K562 (cell line): ENCODE results near the gene METTL6. TPM values are rescaled to one million over a fixed set of nuclear protein-coding genes. Genes with fewer than 3 reads are reported as not detected.

Experiments
- E2F4 ChIP-seq: sonication (generic); formaldehyde crosslinking; IDR thresholded peaks from 2 replicates; pipeline ENCODE4 v1.8.0; 2022; ENCODE audit warnings: mild to moderate bottlenecking, low read depth, missing genetic modification reagents
- ELK3 ChIP-seq: fragments of 450-650 bp; formaldehyde crosslinking; IDR thresholded peaks from 2 replicates; pipeline ENCODE4 v1.4.0; 2020; ENCODE audit warnings: mild to moderate bottlenecking
- FOXJ2 ChIP-seq: fragments of 200-800 bp; sonication (Bioruptor generic); IDR thresholded peaks from 2 replicates; pipeline ENCODE4 v1.6.1; 2016; ENCODE audit warnings: missing genetic modification characterization, missing compliant biosample characterization
- GABPB1 ChIP-seq: sonication (generic); formaldehyde crosslinking; IDR thresholded peaks from 2 replicates; pipeline ENCODE4 v1.8.0; 2022; ENCODE audit warnings: mild to moderate bottlenecking, missing genetic modification reagents
- HLTF ChIP-seq: fragments of 450-650 bp; IDR thresholded peaks from 2 replicates; pipeline ENCODE4 v1.6.1; 2016
- JUNB ChIP-seq: fragments of 450-650 bp; formaldehyde crosslinking; conservative IDR thresholded peaks from 2 replicates; pipeline ENCODE4 v1.4.0; 2020; ENCODE audit warnings: mild to moderate bottlenecking
- KAT7 ChIP-seq: sonication (generic); formaldehyde crosslinking; IDR thresholded peaks from 2 replicates; pipeline ENCODE4 v1.8.0; 2022; ENCODE audit warnings: missing genetic modification reagents, mild to moderate bottlenecking, borderline replicate concordance
- MLX ChIP-seq, 2 experiments: fragments of 450-650 bp in 1 of 2; sonication (generic) in 1 of 2; formaldehyde crosslinking; conservative IDR thresholded peaks; 2 replicates each; pipeline versions ENCODE4 v1.4.0 to v1.8.1; 2020 to 2022; ENCODE audit warnings: mild to moderate bottlenecking in 1 of 2, missing genetic modification reagents in 1 of 2
- MTA3 ChIP-seq: fragments of 450-650 bp; formaldehyde crosslinking; IDR thresholded peaks from 2 replicates; pipeline ENCODE4 v1.6.1; 2017; ENCODE audit warnings: mild to moderate bottlenecking, borderline replicate concordance
- NR1H2 ChIP-seq: sonication (generic); formaldehyde crosslinking; IDR thresholded peaks from 2 replicates; pipeline ENCODE4 v1.4.0; 2020; ENCODE audit warnings: mild to moderate bottlenecking, missing genetic modification reagents
- POLR2A ChIP-seq: fragments of 450-650 bp; conservative IDR thresholded peaks from 2 replicates; pipeline ENCODE4 v1.6.1; 2016
- SMARCA4 ChIP-seq: fragments of 450-650 bp; IDR thresholded peaks from 2 replicates; pipeline ENCODE4 v1.6.1; 2016
- SOX6 ChIP-seq: fragments of 450-650 bp; IDR thresholded peaks from 2 replicates; pipeline ENCODE4 v1.6.1; 2014; ENCODE audit warnings: mild to moderate bottlenecking
- STAG1 ChIP-seq: sonication (generic); formaldehyde crosslinking; IDR thresholded peaks from 2 replicates; pipeline ENCODE4 v1.5.0; 2020; ENCODE audit warnings: missing genetic modification reagents, borderline replicate concordance
- STAT5B ChIP-seq: fragments of 250-450 bp; sonication (Bioruptor Pico); IDR thresholded peaks from 2 replicates; pipeline ENCODE4 v1.8.0; 2021; ENCODE audit warnings: mild to moderate bottlenecking, inconsistent platforms
- THRAP3 ChIP-seq: fragments of 450-650 bp; IDR thresholded peaks from 2 replicates; pipeline ENCODE4 v1.6.1; 2016; ENCODE audit warnings: mild to moderate bottlenecking, inconsistent platforms, borderline replicate concordance
- TRIM25 ChIP-seq: fragments of 450-650 bp; IDR thresholded peaks from 2 replicates; pipeline ENCODE4 v1.7.0; 2016; ENCODE audit warnings: borderline replicate concordance
- ZBTB17 ChIP-seq: fragments of 450-650 bp; formaldehyde crosslinking; IDR thresholded peaks from 2 replicates; pipeline ENCODE4 v1.4.0; 2020; ENCODE audit warnings: mild to moderate bottlenecking
- ZFP30 ChIP-seq: fragments of 250-450 bp; sonication (Bioruptor Pico); IDR thresholded peaks from 2 replicates; pipeline ENCODE4 v1.8.0; 2022; ENCODE audit warnings: moderate library complexity, mild to moderate bottlenecking, inconsistent platforms, borderline replicate concordance
- ZNF695 ChIP-seq: fragments of 450-650 bp; formaldehyde crosslinking; IDR thresholded peaks from 2 replicates; pipeline ENCODE4 v1.4.0; 2020; ENCODE audit warnings: mild to moderate bottlenecking, moderate library complexity
- polyA plus RNA-seq, 8 experiments: library from polyadenylated mRNA; depleted of rRNA in 4 of 8; stranded (reverse) in 5 of 8; unstranded in 3 of 8; fragments of >200 nt; fragmentation: Nextera tagmentation in 2 of 8; fragmentation: Illumina TruSeq in 1 of 8; extraction: Ambion mirVana in 2 of 8; extraction: Trizol in 1 of 8; gene quantifications; 2 replicates each; pipeline versions ENCODE4 v1.2.1 to v1.2.3, GENCODE V29; 2011 to 2014; ENCODE audit warnings: inconsistent platforms in 1 of 8, missing spikeins in 1 of 8
- total RNA-seq, 7 experiments: library from RNA; depleted of rRNA in 6 of 7; stranded (reverse); fragments of >200 nt in 6 of 7; fragmentation: Illumina TruSeq in 2 of 7; extraction: Trizol in 2 of 7; gene quantifications; 2 replicates each; pipeline versions ENCODE4 v1.2.1 to v1.2.3, GENCODE V29; 2011 to 2021; ENCODE audit warnings: low replicate concordance in 1 of 7

Gene METTL6
- total and polyA plus RNA-seq, 9 of the 15 experiments (the other 6 are each of a cell fraction or from before 2014, with no cell fraction given), result 18.8 to 61.5 (median 33.9) TPM

- TF ChIP-seq ZBTB17 (0 out of 2 replicates have a peak, but pooled peaks have one; percentile 40), HLTF (0 out of 2 replicates have a peak, but pooled peaks have one; percentile 14), E2F4 (CRISPR knock-in tag) (0 out of 2 replicates have a peak, but pooled peaks have one; percentile 45), ELK3 (CRISPR knock-in tag) (no peak), MTA3 (0 out of 2 replicates have a peak, but pooled peaks have one; percentile 66), JUNB (CRISPR knock-in tag) (no peak), SOX6 (0 out of 2 replicates have a peak, but pooled peaks have one; percentile 57), THRAP3 (peak; percentile 53; the same call in 1 of the 2 replicates), MLX (CRISPR knock-in tag; conservative IDR thresholded peaks at IDR 0.05) (peak in 1 of 2 experiments; percentile 73; a peak in 1 of 4 replicates), SMARCA4 (0 out of 2 replicates have a peak, but pooled peaks have one; percentile 15), GABPB1 (CRISPR knock-in tag) (peak; percentile 97), FOXJ2 (tag) (peak; percentile 58; the same call in 1 of the 2 replicates), ZNF695 (CRISPR knock-in tag) (no peak), POLR2A (peak; percentile 89), TRIM25 (no peak), STAG1 (CRISPR knock-in tag) (peak; percentile 22; the same call in 1 of the 2 replicates), KAT7 (CRISPR knock-in tag) (peak; percentile 85; the same call in 1 of the 2 replicates), NR1H2 (CRISPR knock-in tag) (0 out of 2 replicates have a peak, but pooled peaks have one; percentile 30), STAT5B (CRISPR knock-in tag) (no peak), ZFP30 (no peak)
Observed at GRCh38 chr3:15427182-15427880, at the start of gene METTL6, which contains the start of gene EAF1 (continued).
